HL-60 (cell line): ENCODE measurements around the gene MIOX.

Experiments
- CTCF ChIP-seq: IDR thresholded peaks from one replicate; pipeline ENCODE4 v1.5.1; 2011; ENCODE audit warnings: low read length, control low read depth, inconsistent platforms; ENCODE audit not compliant: insufficient read depth
- GABPA ChIP-seq: IDR thresholded peaks from 2 replicates; pipeline ENCODE4 v1.6.1; 2012; ENCODE audit warnings: low read depth
- POLR2AphosphoS5 ChIP-seq: IDR thresholded peaks from 2 replicates; pipeline ENCODE4 v1.6.1; 2012; ENCODE audit warnings: low read depth
- REST ChIP-seq: IDR thresholded peaks from 2 replicates; pipeline ENCODE4 v1.6.1; 2012; ENCODE audit warnings: low read depth; ENCODE audit not compliant: insufficient replicate concordance

GRCh38 chr22:50508897-50509296 is 22.2 kb downstream of the MIOX start:
- TF ChIP-seq CTCF, result no peak
- no peak for TF ChIP-seq POLR2AphosphoS5
- TF ChIP-seq GABPA, result no peak
- TF ChIP-seq REST, result no peak
